Subcutaneous adipose tissue (tissue), 4 donors: Measurements from ENCODE around the gene NME4. TPM values are rescaled to one million over a fixed set of nuclear protein-coding genes. Genes with fewer than 3 reads are reported as not detected.

Experiments
- CTCF ChIP-seq: fragments of 450-650 bp; IDR thresholded peaks from one replicate; pipeline ENCODE4 v1.5.1; 2016; ENCODE audit warnings: low read depth, mild to moderate bottlenecking, control low read depth, antibody characterized with exemption, moderate library complexity
- small RNA-seq: library from RNA; depleted of rRNA; stranded (forward); fragments of <200 nt; gene quantifications from one replicate; pipeline ENCODE3, GENCODE V24; 2016
- total RNA-seq, 4 donors: library from RNA; depleted of rRNA; stranded (reverse); fragments of >200 nt; gene quantifications; one replicate each; pipeline ENCODE4 v1.1.0, GENCODE V29; 2016

NME4 gene
- total RNA-seq, 4 donors from 2014 or later: 62.1 to 120 (median 96.5) TPM

- TF ChIP-seq CTCF: no peak
Measured at GRCh38 chr16:427250-427649, 30.3 kb downstream of the NME4 start.

GRCh38 chr16:430904-431303 lies 33.9 kb downstream of the NME4 start:
- no peak for TF ChIP-seq CTCF

GRCh38 chr16:440627-441026 lies 43.6 kb downstream of the NME4 start:
- no peak for TF ChIP-seq CTCF

- no peak for TF ChIP-seq CTCF
Measured at GRCh38 chr16:441447-441846, 44.4 kb downstream of the NME4 start.

GRCh38 chr16:442976-443375 lies 46.0 kb downstream of the NME4 start:
- no peak for TF ChIP-seq CTCF

- no peak for TF ChIP-seq CTCF
Measured at GRCh38 chr16:444027-444426, 47.0 kb downstream of the NME4 start.

GRCh38 chr16:445566-445965 lies 48.6 kb downstream of the NME4 start:
- no peak for TF ChIP-seq CTCF

Small RNAs within 50 kb of the gene (small RNA-seq; reads per million reads assigned to genes)
- 0.49 reads per million for gene RF00019

Other genes starting within 250 kb of the NME4 start
- gene HBZ, start 244.6 kb upstream of the NME4 start, total RNA-seq: 1 to 10 TPM in 1 of 4 donors, under 1 TPM in 1, not detected in 2; 0.88 to 3.0 TPM
- gene HBM, start 231.2 kb upstream of the NME4 start, total RNA-seq: 1 to 10 TPM in 2 of 4 donors, not detected in 2; 1.3 to 2.4 TPM
- 100 to 1,000 TPM in 2 of 4 donors, 10 to 100 TPM in 2; 25.2 to 313 (median 90.4) TPM for gene HBA2, start 224.3 kb upstream of the NME4 start, total RNA-seq
- 10 to 100 TPM; 11.9 to 71.7 (median 41.0) TPM for gene HBA1, start 220.5 kb upstream of the NME4 start, total RNA-seq
- gene HBQ1, start 216.7 kb upstream of the NME4 start, total RNA-seq: not detected
- 100 to 1,000 TPM in 2 of 4 donors, 10 to 100 TPM in 2; 73.9 to 133 (median 94.1) TPM for gene LUC7L, start 167.8 kb upstream of the NME4 start, total RNA-seq
- 100 to 1,000 TPM in 1 of 4 donors, 10 to 100 TPM in 3; 43.4 to 117 (median 50.2) TPM for gene FAM234A, start 162.4 kb upstream of the NME4 start, total RNA-seq
- 10 to 100 TPM in 2 of 4 donors, 1 to 10 TPM in 2; 6.2 to 20.2 (median 11.4) TPM for gene RGS11, start 121.3 kb upstream of the NME4 start, total RNA-seq
- gene ARHGDIG, start 116.6 kb upstream of the NME4 start, total RNA-seq: not detected
- gene PDIA2, start 114.0 kb upstream of the NME4 start, total RNA-seq: under 1 TPM in 2 of 4 donors, not detected in 2; 0.22 to 0.94 TPM
- gene AXIN1, start 44.5 kb upstream of the NME4 start, total RNA-seq: 10 to 100 TPM; 11.1 to 19.0 (median 15.0) TPM
- 10 to 100 TPM; 37.3 to 59.9 (median 47.5) TPM for gene MRPL28, start 26.7 kb upstream of the NME4 start, total RNA-seq
- 10 to 100 TPM; 18.3 to 43.5 (median 28.3) TPM for gene PGAP6, start 15.2 kb upstream of the NME4 start, total RNA-seq
- gene DECR2, start 4.7 kb downstream of the NME4 start, total RNA-seq: 10 to 100 TPM in 3 of 4 donors, 1 to 10 TPM in 1; 9.8 to 54.8 (median 20.3) TPM
- 10 to 100 TPM; 10.9 to 35.0 (median 21.0) TPM for gene RAB11FIP3, start 28.4 kb downstream of the NME4 start, total RNA-seq
- gene CAPN15, start 130.5 kb downstream of the NME4 start, total RNA-seq: 10 to 100 TPM in 3 of 4 donors, 1 to 10 TPM in 1; 7.6 to 30.0 (median 13.3) TPM
- not detected for gene PRR35, start 163.2 kb downstream of the NME4 start, total RNA-seq
- gene NHLRC4, start 169.8 kb downstream of the NME4 start, total RNA-seq: 1 to 10 TPM in 2 of 4 donors, under 1 TPM in 1, not detected in 1; 0.85 to 3.8 (median 2.0) TPM
- 10 to 100 TPM in 3 of 4 donors, 1 to 10 TPM in 1; 9.5 to 42.0 (median 16.4) TPM for gene PIGQ, start 172.8 kb downstream of the NME4 start, total RNA-seq
- 10 to 100 TPM in 2 of 4 donors, 1 to 10 TPM in 2; 7.7 to 32.2 (median 12.3) TPM for gene RAB40C, start 192.9 kb downstream of the NME4 start, total RNA-seq
- gene WFIKKN1, start 233.8 kb downstream of the NME4 start, total RNA-seq: 1 to 10 TPM in 1 of 4 donors, not detected in 3; 1.5 TPM
- gene METTL26, start 239.1 kb downstream of the NME4 start, total RNA-seq: 100 to 1,000 TPM in 3 of 4 donors, 10 to 100 TPM in 1; 72.2 to 199 (median 117) TPM
- gene MCRIP2, start 244.6 kb downstream of the NME4 start, total RNA-seq: 10 to 100 TPM; 19.2 to 60.7 (median 39.7) TPM